PC-9 (cell line): Measurements from ENCODE around the gene TMIGD2.

Source experiments
- CTCF ChIP-seq: fragments of 200-600 bp; sonication (generic); conservative IDR thresholded peaks from 2 replicates; pipeline ENCODE4 v1.6.1; 2017; ENCODE audit warnings: mixed run types, antibody characterized with exemption, mild to moderate bottlenecking, moderate library complexity
- EZH2 ChIP-seq: fragments of 200-600 bp; sonication (generic); IDR thresholded peaks from 2 replicates; pipeline ENCODE4 v1.8.0; 2017; ENCODE audit warnings: antibody characterized with exemption, low read depth

GRCh38 chr19:4297901-4298809 is 4.0 kb downstream of the TMIGD2 start:
- TF ChIP-seq CTCF (no peak), EZH2 (no peak)
